Uterus (tissue), 2 donors: ENCODE data around the gene DHX34.

ENCODE experiments used
- POLR2A ChIP-seq, 2 donors: fragments of 450-650 bp; IDR thresholded peaks; one replicate each; pipeline ENCODE4 v1.6.1; 2016; ENCODE audit warnings: antibody characterized with exemption in 2 of 2, mild to moderate bottlenecking in 1 of 2, moderate library complexity in 1 of 2
- TF ChIP-seq, protein P1 (sequence below), 4 experiments: fragments of 200-600 bp in 2 of 4; fragments of 450-650 bp in 2 of 4; sonication (generic) in 2 of 4; IDR thresholded peaks; one replicate each; pipeline ENCODE4 v1.5.1; 2016 to 2019; ENCODE audit warnings: antibody characterized with exemption in 4 of 4, mild to moderate bottlenecking in 2 of 4, moderate library complexity in 1 of 4

DNA sequence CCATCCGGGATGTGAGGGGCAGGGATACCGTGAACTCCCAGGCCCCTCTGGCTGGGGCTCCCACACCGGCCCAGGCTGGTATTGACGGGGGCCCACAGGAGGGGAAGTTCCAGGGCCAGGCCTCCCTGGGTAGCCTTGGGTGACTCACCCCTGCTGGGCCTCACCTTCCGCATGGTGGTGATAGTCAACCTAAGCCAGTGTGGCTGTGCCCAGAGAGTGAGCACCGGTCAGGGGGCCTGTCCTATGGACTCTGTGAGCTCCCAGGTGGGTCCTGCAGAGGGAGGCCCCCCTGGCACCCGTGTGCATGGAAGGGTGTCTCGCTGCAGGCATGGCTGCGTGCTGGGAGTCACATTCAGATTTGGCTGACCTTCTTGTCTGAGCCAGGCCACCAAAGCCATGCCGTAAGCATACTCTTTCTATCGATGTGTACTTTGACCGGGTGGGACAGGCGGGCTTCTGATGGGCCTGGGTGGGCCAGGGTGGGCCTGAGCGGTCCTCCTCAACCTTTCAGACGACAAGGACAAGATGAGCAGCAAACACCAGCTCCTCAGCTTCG, 27.6 kb downstream of the DHX34 start:
- TF ChIP-seq, protein P1, sequence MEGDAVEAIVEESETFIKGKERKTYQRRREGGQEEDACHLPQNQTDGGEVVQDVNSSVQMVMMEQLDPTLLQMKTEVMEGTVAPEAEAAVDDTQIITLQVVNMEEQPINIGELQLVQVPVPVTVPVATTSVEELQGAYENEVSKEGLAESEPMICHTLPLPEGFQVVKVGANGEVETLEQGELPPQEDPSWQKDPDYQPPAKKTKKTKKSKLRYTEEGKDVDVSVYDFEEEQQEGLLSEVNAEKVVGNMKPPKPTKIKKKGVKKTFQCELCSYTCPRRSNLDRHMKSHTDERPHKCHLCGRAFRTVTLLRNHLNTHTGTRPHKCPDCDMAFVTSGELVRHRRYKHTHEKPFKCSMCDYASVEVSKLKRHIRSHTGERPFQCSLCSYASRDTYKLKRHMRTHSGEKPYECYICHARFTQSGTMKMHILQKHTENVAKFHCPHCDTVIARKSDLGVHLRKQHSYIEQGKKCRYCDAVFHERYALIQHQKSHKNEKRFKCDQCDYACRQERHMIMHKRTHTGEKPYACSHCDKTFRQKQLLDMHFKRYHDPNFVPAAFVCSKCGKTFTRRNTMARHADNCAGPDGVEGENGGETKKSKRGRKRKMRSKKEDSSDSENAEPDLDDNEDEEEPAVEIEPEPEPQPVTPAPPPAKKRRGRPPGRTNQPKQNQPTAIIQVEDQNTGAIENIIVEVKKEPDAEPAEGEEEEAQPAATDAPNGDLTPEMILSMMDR (IDR thresholded peaks at IDR 0.05): no peak
- TF ChIP-seq POLR2A (IDR thresholded peaks at IDR 0.05): no peak
